Measurements from ENCODE around the gene SPATA16. TPM values are rescaled to one million over a fixed set of nuclear protein-coding genes. Genes with fewer than 3 reads are reported as not detected.
"Not testable (repeated sequence)": the region's sequence is repeated elsewhere in the genome, so short reads cannot be mapped to it uniquely, and the experiment has no call there.

Gene SPATA16
- total and polyA plus RNA-seq, 2 experiments from 2014 or later, result not detected

DNA sequence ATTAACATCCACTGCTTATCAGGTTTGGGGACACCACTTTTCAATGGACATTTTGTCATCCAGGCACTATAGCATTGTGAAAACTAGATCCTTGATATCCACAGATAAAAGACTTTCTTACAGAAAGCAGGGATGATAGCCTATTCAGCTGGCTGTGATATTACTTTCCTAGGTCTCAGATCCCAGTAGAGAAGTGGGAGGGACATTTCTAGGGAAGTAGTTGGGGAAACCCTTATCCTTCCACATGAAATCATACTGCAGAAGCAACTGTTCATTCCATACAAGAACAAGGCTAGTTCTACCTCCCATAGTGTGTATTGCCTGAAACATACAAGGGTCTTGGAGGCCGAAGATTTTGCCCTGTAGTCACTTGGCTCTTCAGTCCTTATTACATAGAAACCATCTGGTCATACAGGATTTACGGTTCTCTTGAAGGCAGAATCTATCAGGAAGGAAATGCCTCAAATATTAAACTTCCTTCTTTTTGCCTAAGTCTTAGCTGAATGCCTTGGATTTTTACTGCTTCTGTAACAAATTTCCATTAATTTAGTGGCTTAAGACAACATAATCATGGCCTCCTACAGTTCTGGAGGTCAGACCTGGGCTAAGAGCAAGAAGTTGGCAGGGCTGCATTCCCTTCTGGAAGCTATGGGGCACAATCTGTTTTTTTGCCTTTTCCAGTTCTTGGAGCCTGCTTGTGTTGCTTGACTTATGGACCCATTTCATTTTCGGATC is 271.1 kb downstream of the SPATA16 start:
- TF ChIP-seq CTCF (IDR thresholded peaks at IDR 0.05; ENCODE audit: poor library complexity) (no peak), EZH2 (IDR thresholded peaks at IDR 0.05; ENCODE audit: borderline replicate concordance) (no peak), EZH2phosphoT487 (IDR thresholded peaks at IDR 0.05; ENCODE audit: low read depth, severe bottlenecking, unreplicated experiment) (no peak)
- Histone ChIP-seq H3K4me2 (no peak overlapping the region), H3K79me2 (no peaks in the 10 kb centered on the region), H3K27ac (no peak overlapping the region), H2AFZ (no peak overlapping the region), H3K27me3 (no peaks in the 10 kb centered on the region), H3K36me3 (replicated peaks; ENCODE audit: insufficient read depth, low read depth) (no peaks in the 10 kb centered on the region), H3K4me3 (no peak overlapping the region), H3K4me1 (ENCODE audit: insufficient read depth) (no peaks in the 10 kb centered on the region), H4K20me1 (ENCODE audit: insufficient read depth, poor library complexity, severe bottlenecking) (no peaks in the 10 kb centered on the region), H3K9me2 (replicated peaks; ENCODE audit: insufficient read depth) (no peaks in the 10 kb centered on the region), H3K9me3 (ENCODE audit: low read depth) (no peaks in the 10 kb centered on the region)
- no peak for DNase-seq (ENCODE audit: low spot score)
- 76% methylated on average over 3 of the region's 3 CpGs for WGBS (ENCODE audit: low lambda C conversion rate, missing lambda C conversion rate)

- peak; percentile 30 for DNase-seq (ENCODE audit: low spot score)
- Histone ChIP-seq H3K9me2 (replicated peaks; ENCODE audit: insufficient read depth) (no peaks in the 10 kb centered on the region), H3K4me3 (no peak overlapping the region), H4K20me1 (ENCODE audit: insufficient read depth, poor library complexity, severe bottlenecking) (no peaks in the 10 kb centered on the region), H3K27me3 (no peaks in the 10 kb centered on the region), H3K79me2 (no peaks in the 10 kb centered on the region), H3K27ac (no peak overlapping the region), H3K36me3 (replicated peaks; ENCODE audit: insufficient read depth, low read depth) (no peaks in the 10 kb centered on the region), H3K9me3 (ENCODE audit: low read depth) (no peaks in the 10 kb centered on the region), H3K4me1 (ENCODE audit: insufficient read depth) (no peaks in the 10 kb centered on the region), H2AFZ (no peak overlapping the region), H3K4me2 (no peak overlapping the region)
- TF ChIP-seq CTCF (IDR thresholded peaks at IDR 0.05; ENCODE audit: poor library complexity), result no peak
- no peak for TF ChIP-seq EZH2 (IDR thresholded peaks at IDR 0.05; ENCODE audit: borderline replicate concordance)
- TF ChIP-seq EZH2phosphoT487 (IDR thresholded peaks at IDR 0.05; ENCODE audit: low read depth, severe bottlenecking, unreplicated experiment), result no peak
- 52% methylated on average over 3 of the region's 3 CpGs for WGBS (ENCODE audit: low lambda C conversion rate, missing lambda C conversion rate)
These were observed 271.7 kb downstream of the SPATA16 start for GRCh38 chr3:172869368-172869771.

- Histone ChIP-seq H3K27ac (no peak overlapping the region), H3K9me2 (replicated peaks; ENCODE audit: insufficient read depth) (no peaks in the 10 kb centered on the region), H2AFZ (no peak overlapping the region), H3K9me3 (ENCODE audit: low read depth) (no peaks in the 10 kb centered on the region), H4K20me1 (ENCODE audit: insufficient read depth, poor library complexity, severe bottlenecking) (no peaks in the 10 kb centered on the region), H3K4me2 (no peak overlapping the region), H3K4me1 (ENCODE audit: insufficient read depth) (no peaks in the 10 kb centered on the region), H3K36me3 (replicated peaks; ENCODE audit: insufficient read depth, low read depth) (no peaks in the 10 kb centered on the region), H3K4me3 (no peak overlapping the region), H3K27me3 (no peaks in the 10 kb centered on the region), H3K79me2 (no peaks in the 10 kb centered on the region)
- WGBS (ENCODE audit: low lambda C conversion rate, missing lambda C conversion rate), result 92% methylated on average over 2 of the region's 2 CpGs
- DNase-seq (ENCODE audit: low spot score), result no peak
- TF ChIP-seq EZH2phosphoT487 (IDR thresholded peaks at IDR 0.05; ENCODE audit: low read depth, severe bottlenecking, unreplicated experiment) (no peak), EZH2 (IDR thresholded peaks at IDR 0.05; ENCODE audit: borderline replicate concordance) (no peak), CTCF (IDR thresholded peaks at IDR 0.05; ENCODE audit: poor library complexity) (no peak)
These were observed 272.3 kb downstream of the SPATA16 start for GRCh38 chr3:172868582-172869200.

GRCh38 chr3:172866726-172867350 is 274.2 kb downstream of the SPATA16 start:
- H3K27me3 ChIP-seq; H3K9me3 ChIP-seq (ENCODE audit: low read depth); H3K36me3 ChIP-seq (replicated peaks; ENCODE audit: insufficient read depth, low read depth); H4K20me1 ChIP-seq (ENCODE audit: insufficient read depth, poor library complexity, severe bottlenecking); H3K79me2 ChIP-seq; H3K9me2 ChIP-seq (replicated peaks; ENCODE audit: insufficient read depth); H3K4me1 ChIP-seq (ENCODE audit: insufficient read depth); H3K4me2 ChIP-seq; H3K27ac ChIP-seq; DNase-seq (ENCODE audit: low spot score); H3K4me3 ChIP-seq; H2AFZ ChIP-seq: not testable (repeated sequence)
- 96% methylated on average over 30 of the region's 38 CpGs for WGBS (ENCODE audit: low lambda C conversion rate, missing lambda C conversion rate)
